Suppressor macrophage treated with lipopolysaccharide for 1 hour (primary cell): Measurements from ENCODE around the gene ABCC8.
A peak's percentile ranks its signal among the peaks of the same experiment; 100 is the strongest.
"Not testable (repeated sequence)": the region's sequence is repeated elsewhere in the genome, so short reads cannot be mapped to it uniquely, and the experiment has no call there.

Experiments used
- DNase-seq, 3 donors: peaks; one replicate each; pipeline ENCODE4 v3.0.0-alpha.2; 2020 to 2022

Gene ABCC8

GRCh38 chr11:17468122-17468521 is 8.5 kb downstream of the ABCC8 start:
- DNase-seq: no peak

GRCh38 chr11:17463546-17464174 is 13.0 kb downstream of the ABCC8 start:
- peak in 1 of 3 donors; percentile 4 for DNase-seq

GRCh38 chr11:17462940-17463339 is 13.7 kb downstream of the ABCC8 start:
- DNase-seq: peak in 1 of 3 donors; percentile 3

- no peak for DNase-seq
Observed at GRCh38 chr11:17460406-17460805, 16.2 kb downstream of the ABCC8 start.

- no peak for DNase-seq
Observed at GRCh38 chr11:17459236-17459896, 17.3 kb downstream of the ABCC8 start.

- DNase-seq: no peak
Observed at GRCh38 chr11:17458268-17458667, 18.4 kb downstream of the ABCC8 start.

GRCh38 chr11:17457396-17458173 is 19.1 kb downstream of the ABCC8 start:
- DNase-seq: no peak

- no peak for DNase-seq
Observed at GRCh38 chr11:17452668-17453067, 24.0 kb downstream of the ABCC8 start.

GRCh38 chr11:17449158-17449557 is 27.5 kb downstream of the ABCC8 start:
- no peak for DNase-seq

- DNase-seq: no peak
Observed at GRCh38 chr11:17446482-17446881, 30.2 kb downstream of the ABCC8 start.

GRCh38 chr11:17445240-17445795 is 31.3 kb downstream of the ABCC8 start:
- DNase-seq: no peak

- no peak for DNase-seq
Observed at GRCh38 chr11:17443926-17444690, 32.5 kb downstream of the ABCC8 start.

GRCh38 chr11:17443423-17443822 is 33.2 kb downstream of the ABCC8 start:
- DNase-seq: no peak

- DNase-seq: no peak
Observed at GRCh38 chr11:17443000-17443399, 33.6 kb downstream of the ABCC8 start.

GRCh38 chr11:17439316-17439782 is 37.3 kb downstream of the ABCC8 start:
- no peak for DNase-seq

- no peak for DNase-seq
Observed at GRCh38 chr11:17437366-17437765, 39.3 kb downstream of the ABCC8 start.

- DNase-seq: no peak
Observed at GRCh38 chr11:17434108-17434507, 42.5 kb downstream of the ABCC8 start.

- DNase-seq: no peak
Observed at GRCh38 chr11:17432002-17432401, 44.6 kb downstream of the ABCC8 start.

- DNase-seq: no peak
Observed at GRCh38 chr11:17431139-17431538, 45.5 kb downstream of the ABCC8 start.

- no peak for DNase-seq
Observed at GRCh38 chr11:17430616-17431015, 46.0 kb downstream of the ABCC8 start.

- DNase-seq: no peak
Observed at GRCh38 chr11:17428925-17429324, 47.7 kb downstream of the ABCC8 start.

GRCh38 chr11:17428261-17428660 is 48.4 kb downstream of the ABCC8 start:
- DNase-seq: no peak

GRCh38 chr11:17426233-17426632 is 50.4 kb downstream of the ABCC8 start:
- DNase-seq: not testable (repeated sequence)
